GM23338 (cell line): ENCODE data around the gene MAST4.

Source experiments
- CTCF ChIP-seq, 2 experiments: fragments of 200-600 bp in 1 of 2; sonication (generic) in 1 of 2; conservative IDR thresholded peaks; 2 replicates each; pipeline versions ENCODE4 v1.5.1 to v1.6.1; 2016 to 2017; ENCODE audit warnings: antibody characterized with exemption in 2 of 2, low read depth in 2 of 2, mild to moderate bottlenecking in 2 of 2, moderate library complexity in 1 of 2
- EZH2 ChIP-seq: fragments of 200-600 bp; sonication (generic); IDR thresholded peaks from one replicate; pipeline ENCODE4 v1.8.0; 2017; ENCODE audit warnings: antibody characterized with exemption, mild to moderate bottlenecking, low read depth; ENCODE audit not compliant: unreplicated experiment
- POLR2AphosphoS5 ChIP-seq: IDR thresholded peaks from 2 replicates; pipeline ENCODE4 v1.6.1; 2016; ENCODE audit warnings: antibody characterized with exemption, low read depth
- REST ChIP-seq: IDR thresholded peaks from one replicate; pipeline ENCODE4 v1.6.1; 2018; ENCODE audit warnings: antibody characterized with exemption; ENCODE audit not compliant: unreplicated experiment
- STAT1 ChIP-seq: IDR thresholded peaks from one replicate; pipeline ENCODE4 v1.6.1; 2016; ENCODE audit warnings: antibody characterized with exemption; ENCODE audit not compliant: unreplicated experiment
- ZNF114 ChIP-seq: fragments of 250-450 bp; sonication (Bioruptor Pico); IDR thresholded peaks from 2 replicates; pipeline ENCODE4 v1.5.0; 2020; ENCODE audit warnings: mild to moderate bottlenecking, moderate library complexity
- ZNF462 ChIP-seq: fragments of 250-450 bp; sonication (Bioruptor Pico); IDR thresholded peaks from 2 replicates; pipeline ENCODE4 v1.5.0; 2020; ENCODE audit warnings: mild to moderate bottlenecking, moderate library complexity

- no peak for TF ChIP-seq CTCF (conservative IDR thresholded peaks at IDR 0.05; ENCODE audit: low read depth in 2 of 2)
- TF ChIP-seq STAT1: no peak
- TF ChIP-seq EZH2: no peak
- no peak for TF ChIP-seq ZNF462 (CRISPR knock-in tag)
- TF ChIP-seq REST: no peak
- TF ChIP-seq POLR2AphosphoS5: no peak
- no peak for TF ChIP-seq ZNF114 (CRISPR knock-in tag)
Measured at GRCh38 chr5:66969963-66970362, 373.8 kb downstream of the MAST4 start.
